Activated CD8-positive, alpha-beta T cell treated with anti-CD3 and anti-CD28 coated beads for 36 hours (primary cell): ENCODE measurements around the gene RIF1. TPM values are rescaled to one million over a fixed set of nuclear protein-coding genes. Genes with fewer than 3 reads are reported as not detected.

Experiments used
- ATAC-seq: fragments of 200-7000 bp; cut with Tn5 transposase; one replicate; pipeline ENCODE4 v1.10.0; 2021; ENCODE audit warnings: mild to moderate bottlenecking, moderate library complexity
- CTCF ChIA-PET: fragments of 350-600 bp; sonication (Branson Sonifier 250); formaldehyde crosslinking; loops from one replicate; lab custom pipeline; 2021; ENCODE audit warnings: antibody characterized with exemption; lab: Charles Lee
- POLR2A ChIA-PET: fragments of 350-600 bp; sonication (Branson Sonifier 250); formaldehyde crosslinking; loops from one replicate; lab custom pipeline; 2021; ENCODE audit warnings: antibody characterized with exemption; lab: Charles Lee
- DNase-seq: peaks from one replicate; pipeline ENCODE4 v3.0.0-alpha.2; 2020
- H3K27ac Mint-ChIP-seq: one replicate; pipeline ENCODE4 v1.8.0; 2021; ENCODE audit warnings: mild to moderate bottlenecking, mixed read lengths
- H3K27me3 Mint-ChIP-seq: one replicate; pipeline ENCODE4 v1.8.0; 2021; ENCODE audit warnings: mixed read lengths
- H3K36me3 Mint-ChIP-seq: one replicate; pipeline ENCODE4 v1.8.0; 2021; ENCODE audit warnings: low read depth, mixed read lengths
- H3K4me1 Mint-ChIP-seq: one replicate; pipeline ENCODE4 v1.8.0; 2021; ENCODE audit warnings: low read depth, mixed read lengths
- H3K4me3 Mint-ChIP-seq: one replicate; pipeline ENCODE4 v1.8.0; 2021; ENCODE audit warnings: mild to moderate bottlenecking, moderate library complexity, mixed read lengths
- H3K9me3 Mint-ChIP-seq: one replicate; pipeline ENCODE4 v1.8.0; 2021; ENCODE audit warnings: mixed read lengths
- intact Hi-C: fragments of 100-400 bp; cut with micrococcal nuclease; formaldehyde crosslinking; loops from one replicate; pipeline ENCODE4 v1.10.0; 2022
- microRNA-seq: library from miRNA; unstranded; fragments of <30 nt; microRNA quantifications from one replicate; pipeline ENCODE4 v1.2.0, GENCODE V29; 2022; ENCODE audit warnings: borderline microRNAs expressed, borderline replicate concordance
- total RNA-seq, 2 experiments: library from RNA; stranded (reverse); gene quantifications; one replicate each; pipeline ENCODE4 v1.2.3, GENCODE V29; 2021
- TF ChIP-seq, protein P1 (sequence below): fragments of 200-600 bp; IDR thresholded peaks from one replicate; pipeline ENCODE4 v1.8.0; 2022; ENCODE audit warnings: antibody characterized with exemption, mild to moderate bottlenecking

Gene RIF1
- total RNA-seq, 2 experiments from 2014 or later: 65.3 to 73.2 TPM

GRCh38 chr2:151520976-151521375, 111.3 kb downstream of the RIF1 start:
- Mint-ChIP-seq H3K4me1 (no peaks in the 10 kb centered on the region), H3K4me3 (no peak overlapping the region), H3K27me3 (no peaks in the 10 kb centered on the region), H3K27ac (no peak overlapping the region), H3K36me3 (no peaks in the 10 kb centered on the region), H3K9me3 (no peaks in the 10 kb centered on the region)
- intact Hi-C loops: no loop called here
- POLR2A ChIA-PET: no interaction called here
- ATAC-seq: no peak
- DNase-seq: no peak
- CTCF ChIA-PET: no interaction called here
- TF ChIP-seq, protein P1, sequence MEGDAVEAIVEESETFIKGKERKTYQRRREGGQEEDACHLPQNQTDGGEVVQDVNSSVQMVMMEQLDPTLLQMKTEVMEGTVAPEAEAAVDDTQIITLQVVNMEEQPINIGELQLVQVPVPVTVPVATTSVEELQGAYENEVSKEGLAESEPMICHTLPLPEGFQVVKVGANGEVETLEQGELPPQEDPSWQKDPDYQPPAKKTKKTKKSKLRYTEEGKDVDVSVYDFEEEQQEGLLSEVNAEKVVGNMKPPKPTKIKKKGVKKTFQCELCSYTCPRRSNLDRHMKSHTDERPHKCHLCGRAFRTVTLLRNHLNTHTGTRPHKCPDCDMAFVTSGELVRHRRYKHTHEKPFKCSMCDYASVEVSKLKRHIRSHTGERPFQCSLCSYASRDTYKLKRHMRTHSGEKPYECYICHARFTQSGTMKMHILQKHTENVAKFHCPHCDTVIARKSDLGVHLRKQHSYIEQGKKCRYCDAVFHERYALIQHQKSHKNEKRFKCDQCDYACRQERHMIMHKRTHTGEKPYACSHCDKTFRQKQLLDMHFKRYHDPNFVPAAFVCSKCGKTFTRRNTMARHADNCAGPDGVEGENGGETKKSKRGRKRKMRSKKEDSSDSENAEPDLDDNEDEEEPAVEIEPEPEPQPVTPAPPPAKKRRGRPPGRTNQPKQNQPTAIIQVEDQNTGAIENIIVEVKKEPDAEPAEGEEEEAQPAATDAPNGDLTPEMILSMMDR: no peak

GRCh38 chr2:151522556-151522955, 112.9 kb downstream of the RIF1 start:
- Mint-ChIP-seq H3K4me3 (no peak overlapping the region), H3K9me3 (no peaks in the 10 kb centered on the region), H3K4me1 (no peaks in the 10 kb centered on the region), H3K27ac (no peak overlapping the region), H3K36me3 (no peaks in the 10 kb centered on the region), H3K27me3 (no peaks in the 10 kb centered on the region)
- ChIA-PET POLR2A (no interaction called here), CTCF (no interaction called here)
- ATAC-seq (no peak), DNase-seq (no peak)
- TF ChIP-seq, protein P1: no peak
- intact Hi-C loops: no loop called here

- intact Hi-C loops: no loop called here
- Mint-ChIP-seq H3K27ac (no peak overlapping the region), H3K4me3 (no peak overlapping the region), H3K9me3 (no peaks in the 10 kb centered on the region), H3K27me3 (no peaks in the 10 kb centered on the region), H3K36me3 (no peaks in the 10 kb centered on the region), H3K4me1 (no peaks in the 10 kb centered on the region)
- TF ChIP-seq, protein P1: no peak
- ChIA-PET CTCF (no interaction called here), POLR2A (no interaction called here)
- DNase-seq: no peak
- no peak for ATAC-seq
Measured at GRCh38 chr2:151523850-151524249, 114.1 kb downstream of the RIF1 start.

DNA sequence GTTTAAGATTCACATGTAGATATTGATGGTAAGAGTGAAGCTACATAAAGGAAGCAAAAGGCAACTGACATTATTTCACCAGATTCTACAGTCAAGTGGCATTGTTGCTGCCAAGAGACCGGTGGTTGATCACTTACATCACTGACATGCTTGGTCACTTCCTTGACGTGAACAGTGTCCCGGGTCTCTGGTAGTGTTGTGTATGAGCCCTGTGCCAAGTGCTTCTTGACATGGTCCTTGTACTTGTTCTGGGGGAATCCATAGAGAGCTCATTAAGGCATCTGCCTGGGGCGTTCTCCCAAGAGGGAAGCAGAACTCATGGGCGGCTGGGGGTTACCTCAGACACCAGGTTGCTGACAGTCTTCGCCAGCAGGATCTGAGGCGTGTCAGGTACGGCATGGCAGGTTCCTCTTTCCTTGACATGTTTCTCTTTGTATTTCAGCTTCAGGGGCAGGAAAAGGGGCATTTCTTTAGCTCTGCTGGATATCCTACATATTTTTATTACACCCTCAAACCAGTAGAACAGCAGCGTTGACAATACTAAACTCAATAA, 116.2 kb downstream of the RIF1 start:
- POLR2A ChIA-PET: no interaction called here
- no peak overlapping the region for H3K4me3 Mint-ChIP-seq
- no peak overlapping the region for H3K27ac Mint-ChIP-seq
- H3K27me3 Mint-ChIP-seq: no peaks in the 10 kb centered on the region
- TF ChIP-seq, protein P1: no peak
- ATAC-seq: no peak
- intact Hi-C loops: no loop called here
- H3K4me1 Mint-ChIP-seq: no peaks in the 10 kb centered on the region
- DNase-seq: no peak
- H3K36me3 Mint-ChIP-seq: no peaks in the 10 kb centered on the region
- no peaks in the 10 kb centered on the region for H3K9me3 Mint-ChIP-seq
- CTCF ChIA-PET: interaction anchor here (1.2 kb wide), 1 partner anchor 498 kb away, joined by 4 read pairs; no protein-coding TSS in a partner anchor

DNA sequence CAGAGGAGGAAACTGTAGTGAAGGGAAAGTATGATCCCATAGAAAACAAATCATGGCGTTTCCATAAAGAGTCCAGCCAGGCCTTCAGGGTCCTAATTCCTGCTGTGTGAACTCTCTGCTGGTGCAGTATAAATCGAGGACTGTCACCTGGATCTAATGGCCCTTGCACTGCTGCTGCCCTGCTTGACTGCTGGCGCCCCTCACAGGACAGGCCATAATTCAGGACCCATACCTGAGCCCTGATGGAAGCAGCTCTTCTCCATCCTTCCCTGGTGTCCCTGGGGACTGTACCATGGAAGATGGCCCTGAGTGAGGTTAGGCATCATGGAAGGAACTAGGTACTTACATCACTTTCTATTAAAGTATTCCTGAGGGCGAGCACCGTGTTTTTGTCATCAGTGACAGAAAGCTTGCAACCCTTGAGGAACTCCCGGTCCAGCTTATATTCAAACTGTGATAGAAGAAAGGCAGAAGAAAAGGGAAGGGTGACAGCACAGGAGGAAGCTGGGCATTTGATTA, 116.9 kb downstream of the RIF1 start:
- H3K4me1 Mint-ChIP-seq: no peaks in the 10 kb centered on the region
- ChIA-PET CTCF (interaction anchor here (1.2 kb wide), 1 partner anchor 498 kb away, joined by 4 read pairs; no protein-coding TSS in a partner anchor), POLR2A (no interaction called here)
- H3K36me3 Mint-ChIP-seq: no peaks in the 10 kb centered on the region
- DNase-seq (no peak), ATAC-seq (no peak)
- no peaks in the 10 kb centered on the region for H3K9me3 Mint-ChIP-seq
- intact Hi-C loops: no loop called here
- H3K27me3 Mint-ChIP-seq: no peaks in the 10 kb centered on the region
- TF ChIP-seq, protein P1: no peak
- no peak overlapping the region for H3K27ac Mint-ChIP-seq
- no peak overlapping the region for H3K4me3 Mint-ChIP-seq

Small RNA genes within 50 kb of the gene (microRNA-seq; reads per million reads assigned to microRNA genes)
- gene MIR4773-1 (not detected), gene MIR4773-2 (not detected)

Other genes starting within 250 kb of the RIF1 start
- 1 to 10 TPM; 3.4 to 3.5 TPM for gene RBM43, start 148.0 kb upstream of the RIF1 start, total RNA-seq
- 10 to 100 TPM; 28.4 to 28.5 TPM for gene NMI, start 120.2 kb upstream of the RIF1 start, total RNA-seq
- not detected for gene TNFAIP6, start 52.3 kb upstream of the RIF1 start, total RNA-seq